HepG2 (cell line): ENCODE measurements around the gene LINC00237. TPM values are rescaled to one million over a fixed set of nuclear protein-coding genes. Genes with fewer than 3 reads are reported as not detected.

Experiments used
- ARID3A ChIP-seq: IDR thresholded peaks from 2 replicates; pipeline ENCODE4 v1.6.1; 2012; ENCODE audit warnings: low read depth, low read length, improper control_type of control experiment
- ARNTL ChIP-seq: sonication (generic); formaldehyde crosslinking; IDR thresholded peaks from 2 replicates; pipeline ENCODE4 v1.4.0; 2020; ENCODE audit warnings: mild to moderate bottlenecking, missing genetic modification reagents
- ATF2 ChIP-seq: sonication (generic); formaldehyde crosslinking; IDR thresholded peaks from 2 replicates; pipeline ENCODE4 v1.4.0; 2020; ENCODE audit warnings: missing genetic modification reagents
- ATF3 ChIP-seq: sonication (generic); formaldehyde crosslinking; IDR thresholded peaks from 2 replicates; pipeline ENCODE4 v1.4.0; 2020; ENCODE audit warnings: missing genetic modification reagents
- MEIS1 ChIP-seq: sonication (generic); formaldehyde crosslinking; IDR thresholded peaks from 2 replicates; pipeline ENCODE4 v1.9.0; 2021; ENCODE audit warnings: mild to moderate bottlenecking, missing genetic modification reagents, moderate library complexity, borderline replicate concordance
- MLLT10 ChIP-seq: sonication (generic); formaldehyde crosslinking; IDR thresholded peaks from 2 replicates; pipeline ENCODE4 v1.4.0; 2020; ENCODE audit warnings: missing genetic modification reagents
- NR3C1 ChIP-seq: sonication (generic); formaldehyde crosslinking; IDR thresholded peaks from 2 replicates; pipeline ENCODE4 v1.4.0; 2020; ENCODE audit warnings: missing genetic modification reagents
- SMAD3 ChIP-seq: sonication (generic); formaldehyde crosslinking; IDR thresholded peaks from 2 replicates; pipeline ENCODE4 v1.4.0; 2020; ENCODE audit warnings: missing genetic modification reagents
- TAF1 ChIP-seq: sonication (generic); formaldehyde crosslinking; IDR thresholded peaks from 2 replicates; pipeline ENCODE4 v1.4.0; 2020; ENCODE audit warnings: missing genetic modification reagents
- ZFP82 ChIP-seq: sonication (generic); formaldehyde crosslinking; IDR thresholded peaks from 2 replicates; pipeline ENCODE4 v1.5.1; 2020; ENCODE audit warnings: mild to moderate bottlenecking, missing genetic modification reagents, borderline replicate concordance
- ZNF121 ChIP-seq: sonication (generic); formaldehyde crosslinking; IDR thresholded peaks from 2 replicates; pipeline ENCODE4 v1.5.0; 2020; ENCODE audit warnings: mild to moderate bottlenecking, missing genetic modification reagents
- ZNF282 ChIP-seq: fragments of 450-650 bp; IDR thresholded peaks from 2 replicates; pipeline ENCODE4 v1.6.1; 2018; ENCODE audit not compliant: partially characterized antibody
- ZNF30 ChIP-seq: sonication (generic); formaldehyde crosslinking; IDR thresholded peaks from 2 replicates; pipeline ENCODE4 v1.5.0; 2020; ENCODE audit warnings: mild to moderate bottlenecking, missing genetic modification reagents
- ZNF687 ChIP-seq: sonication (generic); formaldehyde crosslinking; IDR thresholded peaks from 2 replicates; pipeline ENCODE4 v1.5.1; 2020; ENCODE audit warnings: mild to moderate bottlenecking, missing genetic modification reagents, moderate library complexity
- ZNF792 ChIP-seq: IDR thresholded peaks from 2 replicates; pipeline ENCODE4 v1.6.1; 2016
- polyA plus RNA-seq, 8 experiments: library from polyadenylated mRNA; depleted of rRNA in 3 of 8; stranded (reverse) in 7 of 8; unstranded in 1 of 8; fragments of >200 nt; fragmentation: Illumina TruSeq in 4 of 8; extraction: Trizol in 4 of 8; gene quantifications; 2 replicates each; pipeline versions ENCODE4 v1.2.1 to v1.2.3, GENCODE V29; 2011 to 2016; ENCODE audit warnings: low read depth in 4 of 8, missing spikeins in 1 of 8, mixed read lengths in 1 of 8; ENCODE audit not compliant: insufficient read depth in 1 of 8
- total RNA-seq, 5 experiments: library from RNA; depleted of rRNA; stranded (reverse); fragments of >200 nt; fragmentation: Illumina TruSeq; extraction: Trizol; gene quantifications; 2 replicates each; pipeline ENCODE4 v1.2.3, GENCODE V29; 2016; ENCODE audit warnings: low read depth in 1 of 5
- TF ChIP-seq, protein P1 (sequence below): IDR thresholded peaks from 2 replicates; pipeline ENCODE4 v1.6.1; 2018; ENCODE audit warnings: missing genetic modification reagents
- TF ChIP-seq, protein P2 (sequence below): fragments of 450-650 bp; IDR thresholded peaks from 2 replicates; pipeline ENCODE4 v1.6.1; 2017; ENCODE audit warnings: mild to moderate bottlenecking

Gene LINC00237
- total and polyA plus RNA-seq, 2 of the 13 experiments (the other 11 are each of a cell fraction or from before 2014, with no cell fraction given): not detected

- TF ChIP-seq ZNF687 (CRISPR knock-in tag) (no peak), TAF1 (no peak), ZFP82 (CRISPR knock-in tag) (no peak), ZNF282 (no peak), ZNF30 (CRISPR knock-in tag) (no peak), MLLT10 (CRISPR knock-in tag) (no peak), ATF3 (CRISPR knock-in tag) (peak; percentile 90), ATF2 (CRISPR knock-in tag) (peak; percentile 59; the same call in 1 of the 2 replicates), MEIS1 (CRISPR knock-in tag) (no peak), ZNF121 (CRISPR knock-in tag) (no peak), SMAD3 (no peak), ZNF792 (CRISPR knock-in tag) (no peak), ARID3A (peak; percentile 87), NR3C1 (CRISPR knock-in tag) (no peak), ARNTL (CRISPR knock-in tag) (no peak)
- TF ChIP-seq, protein P1, sequence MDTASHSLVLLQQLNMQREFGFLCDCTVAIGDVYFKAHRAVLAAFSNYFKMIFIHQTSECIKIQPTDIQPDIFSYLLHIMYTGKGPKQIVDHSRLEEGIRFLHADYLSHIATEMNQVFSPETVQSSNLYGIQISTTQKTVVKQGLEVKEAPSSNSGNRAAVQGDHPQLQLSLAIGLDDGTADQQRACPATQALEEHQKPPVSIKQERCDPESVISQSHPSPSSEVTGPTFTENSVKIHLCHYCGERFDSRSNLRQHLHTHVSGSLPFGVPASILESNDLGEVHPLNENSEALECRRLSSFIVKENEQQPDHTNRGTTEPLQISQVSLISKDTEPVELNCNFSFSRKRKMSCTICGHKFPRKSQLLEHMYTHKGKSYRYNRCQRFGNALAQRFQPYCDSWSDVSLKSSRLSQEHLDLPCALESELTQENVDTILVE (CRISPR knock-in tag): no peak
- TF ChIP-seq, protein P2, sequence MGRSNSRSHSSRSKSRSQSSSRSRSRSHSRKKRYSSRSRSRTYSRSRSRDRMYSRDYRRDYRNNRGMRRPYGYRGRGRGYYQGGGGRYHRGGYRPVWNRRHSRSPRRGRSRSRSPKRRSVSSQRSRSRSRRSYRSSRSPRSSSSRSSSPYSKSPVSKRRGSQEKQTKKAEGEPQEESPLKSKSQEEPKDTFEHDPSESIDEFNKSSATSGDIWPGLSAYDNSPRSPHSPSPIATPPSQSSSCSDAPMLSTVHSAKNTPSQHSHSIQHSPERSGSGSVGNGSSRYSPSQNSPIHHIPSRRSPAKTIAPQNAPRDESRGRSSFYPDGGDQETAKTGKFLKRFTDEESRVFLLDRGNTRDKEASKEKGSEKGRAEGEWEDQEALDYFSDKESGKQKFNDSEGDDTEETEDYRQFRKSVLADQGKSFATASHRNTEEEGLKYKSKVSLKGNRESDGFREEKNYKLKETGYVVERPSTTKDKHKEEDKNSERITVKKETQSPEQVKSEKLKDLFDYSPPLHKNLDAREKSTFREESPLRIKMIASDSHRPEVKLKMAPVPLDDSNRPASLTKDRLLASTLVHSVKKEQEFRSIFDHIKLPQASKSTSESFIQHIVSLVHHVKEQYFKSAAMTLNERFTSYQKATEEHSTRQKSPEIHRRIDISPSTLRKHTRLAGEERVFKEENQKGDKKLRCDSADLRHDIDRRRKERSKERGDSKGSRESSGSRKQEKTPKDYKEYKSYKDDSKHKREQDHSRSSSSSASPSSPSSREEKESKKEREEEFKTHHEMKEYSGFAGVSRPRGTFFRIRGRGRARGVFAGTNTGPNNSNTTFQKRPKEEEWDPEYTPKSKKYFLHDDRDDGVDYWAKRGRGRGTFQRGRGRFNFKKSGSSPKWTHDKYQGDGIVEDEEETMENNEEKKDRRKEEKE: no peak
These were observed 28.3 kb downstream of the LINC00237 start (continued) for GRCh38 chr20:21077809-21078345.
